Forelimb muscle (tissue), 1 donor: ENCODE data around the gene LDB3. TPM values are rescaled to one million over a fixed set of nuclear protein-coding genes. Genes with fewer than 3 reads are reported as not detected.
"Not testable (repeated sequence)": the region's sequence is repeated elsewhere in the genome, so short reads cannot be mapped to it uniquely, and the experiment has no call there.

Experiments
- DNase-seq: peaks from one replicate; pipeline ENCODE4 v3.0.0-alpha.2; 2013; ENCODE audit warnings: low read depth
- polyA plus RNA-seq: library from polyadenylated mRNA; unstranded; fragments of 120-200 nt; gene quantifications from one replicate; pipeline ENCODE4 v1.2.1, GENCODE V29; 2013; ENCODE audit not compliant: insufficient read length

Gene LDB3
- polyA plus RNA-seq, 1 donor = 992 TPM

GRCh38 chr10:86730227-86730626 is 61.9 kb downstream of the LDB3 start:
- DNase-seq = no peak

- DNase-seq = no peak
Measured at GRCh38 chr10:86732771-86733170, 64.5 kb downstream of the LDB3 start.

GRCh38 chr10:86733260-86733671 is 65.0 kb downstream of the LDB3 start:
- peak; percentile 17 for DNase-seq

- DNase-seq = no peak
Measured at GRCh38 chr10:86734207-86734988, 66.1 kb downstream of the LDB3 start.

GRCh38 chr10:86735278-86735677 is 67.0 kb downstream of the LDB3 start:
- DNase-seq = not testable (repeated sequence)

- no peak for DNase-seq
Measured at GRCh38 chr10:86742230-86742629, 73.9 kb downstream of the LDB3 start.

- DNase-seq = no peak
Measured at GRCh38 chr10:86744067-86744725, 75.9 kb downstream of the LDB3 start.

GRCh38 chr10:86747796-86748581 is 79.7 kb downstream of the LDB3 start:
- DNase-seq = no peak

- DNase-seq = no peak
Measured at GRCh38 chr10:86749854-86750253, 81.5 kb downstream of the LDB3 start.

GRCh38 chr10:86751477-86751876 is 83.2 kb downstream of the LDB3 start:
- DNase-seq = no peak

GRCh38 chr10:86752311-86752710 is 84.0 kb downstream of the LDB3 start:
- DNase-seq = no peak

- no peak for DNase-seq
Measured at GRCh38 chr10:86753051-86753450, 84.7 kb downstream of the LDB3 start.

- DNase-seq = no peak
Measured at GRCh38 chr10:86753638-86754434, 85.5 kb downstream of the LDB3 start.

- DNase-seq = no peak
Measured at GRCh38 chr10:86755454-86755739, 87.1 kb downstream of the LDB3 start.

GRCh38 chr10:86755740-86756510 is 87.6 kb downstream of the LDB3 start:
- no peak for DNase-seq

- DNase-seq = no peak
Measured at GRCh38 chr10:86756511-86757112, 88.3 kb downstream of the LDB3 start, which contains the start of gene BMPR1A. Gene BMPR1A (plus strand): TSS chr10:86756619. CDS start chr10:86876019, 119,400 bp downstream.

- DNase-seq = no peak
Measured at GRCh38 chr10:86757113-86757972, 89.0 kb downstream of the LDB3 start.

GRCh38 chr10:86758189-86759072 is 90.1 kb downstream of the LDB3 start:
- no peak for DNase-seq
